MCF 10A (cell line): ENCODE data around the gene PNPLA7. TPM values are rescaled to one million over a fixed set of nuclear protein-coding genes. Genes with fewer than 3 reads are reported as not detected.

ENCODE experiments used
- BruUV-seq: library from RNA; stranded (reverse); fragments of 400-500 nt; replicated peaks from 2 replicates; lab custom pipeline; 2021; lab: Mats Ljungman, UMichigan
- CTCF ChIA-PET: fragments of 300-600 bp; sonication (Branson Sonifier 250); formaldehyde crosslinking; extraction: SDS; loops from one replicate; lab custom pipeline; 2021; ENCODE audit warnings: antibody characterized with exemption, inconsistent platforms; lab: Yijun Ruan, JAX
- POLR2A ChIA-PET: fragments of 300-600, 350-650 bp; sonication (Branson Sonifier 250); formaldehyde crosslinking; extraction: SDS; loops from one replicate; lab custom pipeline; 2020; ENCODE audit warnings: antibody characterized with exemption, inconsistent platforms; lab: Yijun Ruan, JAX
- DNase-seq: peaks from one replicate; pipeline ENCODE4 v3.0.0-alpha.2; 2018; ENCODE audit not compliant: unreplicated experiment
- H3K27ac Mint-ChIP-seq: one replicate; pipeline ENCODE4 v1.8.0; 2022; ENCODE audit warnings: mild to moderate bottlenecking, low read depth, mixed read lengths; ENCODE audit not compliant: unreplicated experiment
- H3K27me3 Mint-ChIP-seq: one replicate; pipeline ENCODE4 v1.8.0; 2022; ENCODE audit warnings: mixed read lengths; ENCODE audit not compliant: insufficient read depth, unreplicated experiment
- H3K36me3 Mint-ChIP-seq: one replicate; pipeline ENCODE4 v1.8.0; 2022; ENCODE audit warnings: mild to moderate bottlenecking, moderate library complexity, mixed read lengths; ENCODE audit not compliant: insufficient read depth, unreplicated experiment
- H3K4me1 Mint-ChIP-seq: one replicate; pipeline ENCODE4 v1.8.0; 2022; ENCODE audit warnings: mixed read lengths; ENCODE audit not compliant: insufficient read depth, unreplicated experiment
- H3K4me3 Mint-ChIP-seq: one replicate; pipeline ENCODE4 v1.8.0; 2022; ENCODE audit warnings: mild to moderate bottlenecking, moderate library complexity, mixed read lengths; ENCODE audit not compliant: unreplicated experiment
- H3K9me3 Mint-ChIP-seq: one replicate; pipeline ENCODE4 v1.8.0; 2022; ENCODE audit warnings: mixed read lengths; ENCODE audit not compliant: unreplicated experiment
- CTCF ChIP-seq: fragments of 200-600 bp; IDR thresholded peaks from one replicate; pipeline ENCODE4 v1.8.0; 2022; ENCODE audit warnings: antibody characterized with exemption, mild to moderate bottlenecking; ENCODE audit not compliant: unreplicated experiment
- intact Hi-C: fragments of 100-400 bp; cut with micrococcal nuclease; formaldehyde crosslinking; loops from 2 replicates; pipeline ENCODE4 v1.14.1; 2022
- total RNA-seq: library from RNA; stranded (reverse); gene quantifications from 2 replicates; pipeline ENCODE4 v1.2.3, GENCODE V29; 2022

PNPLA7 gene
- total RNA-seq, 1 experiment from 2014 or later: 0.86 TPM

- no peaks in the 10 kb centered on the region for H3K27me3 Mint-ChIP-seq
- no peaks in the 10 kb centered on the region for H3K9me3 Mint-ChIP-seq
- ChIA-PET POLR2A (interaction anchor here (0.8 to 4.3 kb wide), 11 partner anchors 10 to 169 kb away, joined by 3 to 62 read pairs (median 4); partner anchors contain the start of genes ENTPD8 and MRPL41), CTCF (interaction anchor here (0.7 to 3.0 kb wide), 6 partner anchors 8 to 284 kb away, joined by 3 to 36 read pairs (median 4); no protein-coding TSS in a partner anchor)
- no peak for TF ChIP-seq CTCF
- intact Hi-C loops: loop anchor here (5.0 kb wide), 1 partner anchor 120 kb away; the partner anchor contains the start of gene NRARP
- peaks cover 9% of the 10 kb centered on the region for H3K4me1 Mint-ChIP-seq
- BruUV-seq: TSS peak; percentile 57
- no peaks in the 10 kb centered on the region for H3K36me3 Mint-ChIP-seq
- no peak for DNase-seq
- H3K27ac Mint-ChIP-seq: peak overlapping the region; percentile 39
- H3K4me3 Mint-ChIP-seq: peak overlapping the region; percentile 77
Measured at GRCh38 chr9:137421838-137422603, 128.2 kb downstream of the PNPLA7 start.

GRCh38 chr9:137417161-137418021 lies 132.8 kb downstream of the PNPLA7 start:
- Mint-ChIP-seq H3K36me3 (peaks cover 4% of the 10 kb centered on the region), H3K9me3 (no peaks in the 10 kb centered on the region), H3K27me3 (no peaks in the 10 kb centered on the region), H3K4me1 (peaks cover 8% of the 10 kb centered on the region), H3K27ac (no peak overlapping the region), H3K4me3 (no peak overlapping the region)
- ChIA-PET POLR2A (no interaction called here), CTCF (interaction anchor here (1.0 kb wide), 1 partner anchor 28 kb away, joined by 3 read pairs; no protein-coding TSS in a partner anchor)
- no peak for DNase-seq
- no TSS peak for BruUV-seq
- TF ChIP-seq CTCF: no peak
- intact Hi-C loops: no loop called here

GRCh38 chr9:137416563-137417151 lies 133.5 kb downstream of the PNPLA7 start:
- Mint-ChIP-seq H3K27ac (no peak overlapping the region), H3K4me1 (peaks cover 8% of the 10 kb centered on the region), H3K4me3 (no peak overlapping the region), H3K9me3 (no peaks in the 10 kb centered on the region), H3K36me3 (peaks cover 4% of the 10 kb centered on the region), H3K27me3 (no peaks in the 10 kb centered on the region)
- ChIA-PET CTCF (no interaction called here), POLR2A (no interaction called here)
- TF ChIP-seq CTCF: no peak
- intact Hi-C loops: no loop called here
- DNase-seq: no peak
- no TSS peak for BruUV-seq
